ENCODE data around the gene GNG12. TPM values are rescaled to one million over a fixed set of nuclear protein-coding genes. Genes with fewer than 3 reads are reported as not detected.

Gene GNG12
- total and polyA plus RNA-seq, 2 donors (not counting 1 experiment from before 2014, with no cell fraction given): not detected

DNA sequence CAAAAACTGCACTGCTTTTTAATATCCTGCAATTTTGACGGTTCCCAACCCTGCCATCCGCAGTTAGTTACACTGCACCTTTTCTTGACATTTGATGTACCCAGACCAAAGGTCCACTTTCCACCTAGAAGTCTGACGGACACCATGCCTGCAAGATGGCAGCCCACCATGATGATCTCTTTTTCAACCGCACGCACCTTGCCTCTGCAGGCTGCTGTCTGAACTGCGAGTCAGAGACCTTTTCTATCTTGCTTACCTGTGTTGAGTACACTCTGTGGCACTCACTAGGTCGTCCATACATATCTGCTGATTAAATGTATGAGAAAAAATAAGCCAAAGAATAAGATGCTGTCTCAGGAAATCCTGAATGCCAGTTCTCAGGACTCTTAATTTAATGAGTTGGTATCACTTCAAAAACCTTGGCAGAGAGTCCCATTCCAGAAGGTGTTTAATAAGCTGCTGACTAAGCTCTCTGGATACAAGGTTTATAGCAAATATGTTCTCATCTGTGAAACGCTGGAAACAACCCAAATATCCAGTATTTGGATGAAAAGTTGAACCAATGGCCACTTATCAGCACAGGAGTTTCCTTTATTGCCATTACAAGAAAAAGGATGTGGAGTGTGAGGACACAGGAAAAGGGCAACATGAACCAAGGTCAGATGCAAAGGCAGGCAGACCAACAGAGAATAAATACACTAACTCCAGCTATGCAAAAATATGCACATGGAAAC is 37.9 kb downstream of the GNG12 start:
- no peak overlapping the region for H3K27ac ChIP-seq (ENCODE audit: low read length in 2 of 2)
- Mint-ChIP-seq H3K9me3 (ENCODE audit: insufficient read depth) (no peaks in the 10 kb centered on the region), H3K27ac (no peak overlapping the region), H3K27me3 (peaks cover 15% of the 10 kb centered on the region), H3K4me1 (no peaks in the 10 kb centered on the region), H3K4me3 (no peak overlapping the region)
- WGBS (ENCODE audit: insufficient coverage): 87% methylated on average over 6 of the region's 8 CpGs
- ChIA-PET CTCF (no interaction called here), POLR2A (no interaction called here)
- no peak for TF ChIP-seq EZH2 (IDR thresholded peaks at IDR 0.05; ENCODE audit: borderline replicate concordance, insufficient read depth, low read depth, low read length, poor library complexity, severe bottlenecking)
- TF ChIP-seq, protein P1, sequence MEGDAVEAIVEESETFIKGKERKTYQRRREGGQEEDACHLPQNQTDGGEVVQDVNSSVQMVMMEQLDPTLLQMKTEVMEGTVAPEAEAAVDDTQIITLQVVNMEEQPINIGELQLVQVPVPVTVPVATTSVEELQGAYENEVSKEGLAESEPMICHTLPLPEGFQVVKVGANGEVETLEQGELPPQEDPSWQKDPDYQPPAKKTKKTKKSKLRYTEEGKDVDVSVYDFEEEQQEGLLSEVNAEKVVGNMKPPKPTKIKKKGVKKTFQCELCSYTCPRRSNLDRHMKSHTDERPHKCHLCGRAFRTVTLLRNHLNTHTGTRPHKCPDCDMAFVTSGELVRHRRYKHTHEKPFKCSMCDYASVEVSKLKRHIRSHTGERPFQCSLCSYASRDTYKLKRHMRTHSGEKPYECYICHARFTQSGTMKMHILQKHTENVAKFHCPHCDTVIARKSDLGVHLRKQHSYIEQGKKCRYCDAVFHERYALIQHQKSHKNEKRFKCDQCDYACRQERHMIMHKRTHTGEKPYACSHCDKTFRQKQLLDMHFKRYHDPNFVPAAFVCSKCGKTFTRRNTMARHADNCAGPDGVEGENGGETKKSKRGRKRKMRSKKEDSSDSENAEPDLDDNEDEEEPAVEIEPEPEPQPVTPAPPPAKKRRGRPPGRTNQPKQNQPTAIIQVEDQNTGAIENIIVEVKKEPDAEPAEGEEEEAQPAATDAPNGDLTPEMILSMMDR (IDR thresholded peaks at IDR 0.05): no peak
- no peaks in the 10 kb centered on the region for H3K79me2 ChIP-seq (ENCODE audit: control insufficient read depth, insufficient read depth, low read length)
- H3K36me3 ChIP-seq (replicated peaks in 1 of 2; ENCODE audit: control extremely low read depth in 1 of 2, control insufficient read depth in 1 of 2, extremely low read depth in 1 of 2, insufficient read depth in 2 of 2, low read length in 1 of 2): no peaks in the 10 kb centered on the region
- intact Hi-C loops (cut with micrococcal nuclease): no loop called here
- DNase-seq (no peak), ATAC-seq (ENCODE audit: low read depth) (no peak)
- H4K20me1 ChIP-seq (ENCODE audit: control insufficient read depth, insufficient read depth, low read length, poor library complexity, severe bottlenecking): no peaks in the 10 kb centered on the region
- no peak overlapping the region for H3K9ac ChIP-seq (ENCODE audit: low read length)
- H3K4me2 ChIP-seq (replicated peaks; ENCODE audit: low read depth, low read length, poor library complexity, severe bottlenecking): no peak overlapping the region
- H2AFZ ChIP-seq (ENCODE audit: insufficient read depth, low read depth, low read length, poor library complexity, severe bottlenecking): no peak overlapping the region
- no peak overlapping the region for H3K4me3 ChIP-seq (ENCODE audit: control extremely low read depth in 1 of 5, extremely low read depth in 1 of 5, insufficient read depth in 1 of 5, low read depth in 2 of 5, low read length in 4 of 5)
- H3K4me1 ChIP-seq (ENCODE audit: control insufficient read depth in 2 of 2, insufficient read depth in 2 of 2, low read length in 2 of 2): no peaks in the 10 kb centered on the region
- H3K27me3 ChIP-seq (replicated peaks in 1 of 4; ENCODE audit: control extremely low read depth in 1 of 4, control insufficient read depth in 3 of 4, insufficient read depth in 4 of 4, low read length in 3 of 4): peaks cover 0 to 2% (median 0%) of the 10 kb centered on the region in 4 experiments
- H3K9me3 ChIP-seq (ENCODE audit: control extremely low read depth in 1 of 3, control insufficient read depth in 2 of 3, insufficient read depth in 1 of 3, low read length in 2 of 3): no peaks in the 10 kb centered on the region

DNA sequence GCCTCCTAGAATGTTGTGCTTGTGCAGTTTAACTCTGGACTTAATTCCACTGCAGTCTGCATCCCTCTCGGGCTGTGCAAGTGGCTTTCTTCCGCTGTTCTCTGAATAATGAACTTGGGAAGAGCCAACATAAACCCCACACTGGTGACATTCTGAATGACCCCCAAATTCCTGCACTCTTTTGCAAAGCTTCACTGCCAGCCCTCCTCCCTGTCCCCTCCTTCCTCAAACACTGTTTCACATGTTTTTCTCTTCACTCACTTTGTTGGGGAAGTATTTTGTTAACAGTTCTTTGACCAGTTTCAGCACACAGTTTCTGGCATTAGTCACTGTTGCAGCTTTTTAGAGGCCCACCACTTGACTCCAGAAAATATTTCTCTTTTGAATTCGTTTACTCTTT is 39.7 kb downstream of the GNG12 start:
- no peak for TF ChIP-seq EZH2 (IDR thresholded peaks at IDR 0.05; ENCODE audit: borderline replicate concordance, insufficient read depth, low read depth, low read length, poor library complexity, severe bottlenecking)
- TF ChIP-seq, protein P1 (IDR thresholded peaks at IDR 0.05): no peak
- Mint-ChIP-seq H3K27ac (no peak overlapping the region), H3K9me3 (ENCODE audit: insufficient read depth) (no peaks in the 10 kb centered on the region), H3K27me3 (peaks cover 15% of the 10 kb centered on the region), H3K4me3 (no peak overlapping the region), H3K4me1 (no peaks in the 10 kb centered on the region)
- CTCF ChIA-PET: no interaction called here
- no peaks in the 10 kb centered on the region for H3K4me1 ChIP-seq (ENCODE audit: control insufficient read depth in 2 of 2, insufficient read depth in 2 of 2, low read length in 2 of 2)
- intact Hi-C loops (cut with micrococcal nuclease): no loop called here
- POLR2A ChIA-PET: no interaction called here
- H3K79me2 ChIP-seq (ENCODE audit: control insufficient read depth, insufficient read depth, low read length): no peaks in the 10 kb centered on the region
- H4K20me1 ChIP-seq (ENCODE audit: control insufficient read depth, insufficient read depth, low read length, poor library complexity, severe bottlenecking): no peaks in the 10 kb centered on the region
- H3K36me3 ChIP-seq (replicated peaks in 1 of 2; ENCODE audit: control extremely low read depth in 1 of 2, control insufficient read depth in 1 of 2, extremely low read depth in 1 of 2, insufficient read depth in 2 of 2, low read length in 1 of 2): no peaks in the 10 kb centered on the region
- H3K9me3 ChIP-seq (ENCODE audit: control extremely low read depth in 1 of 3, control insufficient read depth in 2 of 3, insufficient read depth in 1 of 3, low read length in 2 of 3): no peaks in the 10 kb centered on the region
- peaks cover 0 to 2% (median 0%) of the 10 kb centered on the region in 4 experiments for H3K27me3 ChIP-seq (replicated peaks in 1 of 4; ENCODE audit: control extremely low read depth in 1 of 4, control insufficient read depth in 3 of 4, insufficient read depth in 4 of 4, low read length in 3 of 4)
- H3K9ac ChIP-seq (ENCODE audit: low read length): no peak overlapping the region
- no peak for ATAC-seq (ENCODE audit: low read depth)
- H3K4me2 ChIP-seq (replicated peaks; ENCODE audit: low read depth, low read length, poor library complexity, severe bottlenecking): no peak overlapping the region
- WGBS (ENCODE audit: insufficient coverage): 95% methylated on average over 3 of the region's 3 CpGs
- H3K4me3 ChIP-seq (ENCODE audit: control extremely low read depth in 1 of 5, extremely low read depth in 1 of 5, insufficient read depth in 1 of 5, low read depth in 2 of 5, low read length in 4 of 5): no peak overlapping the region
- DNase-seq: no peak
- H2AFZ ChIP-seq (ENCODE audit: insufficient read depth, low read depth, low read length, poor library complexity, severe bottlenecking): no peak overlapping the region
- H3K27ac ChIP-seq (ENCODE audit: low read length in 2 of 2): no peak overlapping the region
